Ammon's horn (tissue), 1 donor: ENCODE measurements around the gene CHPT1.
"Not testable (repeated sequence)": the region's sequence is repeated elsewhere in the genome, so short reads cannot be mapped to it uniquely, and the experiment has no call there.

Source experiments
- DNase-seq: peaks from one replicate; pipeline ENCODE4 v3.0.0-alpha.2; 2016; ENCODE audit warnings: low spot score

Gene CHPT1

GRCh38 chr12:101722392-101722791, 25.0 kb downstream of the CHPT1 start:
- no peak for DNase-seq

GRCh38 chr12:101727098-101727497, 29.7 kb downstream of the CHPT1 start:
- no peak for DNase-seq

GRCh38 chr12:101729842-101730241, 32.4 kb downstream of the CHPT1 start:
- DNase-seq: no peak

- no peak for DNase-seq
Observed at GRCh38 chr12:101732318-101732717, 34.9 kb downstream of the CHPT1 start.

GRCh38 chr12:101733166-101733565, 35.7 kb downstream of the CHPT1 start:
- no peak for DNase-seq

- DNase-seq: not testable (repeated sequence)
Observed at GRCh38 chr12:101734482-101734881, 37.0 kb downstream of the CHPT1 start.

- DNase-seq: no peak
Observed at GRCh38 chr12:101737476-101737875, 40.0 kb downstream of the CHPT1 start.

- DNase-seq: no peak
Observed at GRCh38 chr12:101738920-101739665, 41.7 kb downstream of the CHPT1 start, which contains the start of gene SYCP3. Gene SYCP3, minus strand, starts transcription at chr12:101739462. Its CDS starts 1,527 bp downstream, at chr12:101737935.

- no peak for DNase-seq
Observed at GRCh38 chr12:101740566-101740965, 43.1 kb downstream of the CHPT1 start.

- no peak for DNase-seq
Observed at GRCh38 chr12:101740980-101741379, 43.5 kb downstream of the CHPT1 start.

- DNase-seq: no peak
Observed at GRCh38 chr12:101743242-101743641, 45.8 kb downstream of the CHPT1 start.

GRCh38 chr12:101743724-101744472, 46.5 kb downstream of the CHPT1 start:
- DNase-seq: no peak

- DNase-seq: no peak
Observed at GRCh38 chr12:101745481-101745880, 48.0 kb downstream of the CHPT1 start.

- no peak for DNase-seq
Observed at GRCh38 chr12:101746196-101746595, 48.8 kb downstream of the CHPT1 start.

- DNase-seq: no peak
Observed at GRCh38 chr12:101746661-101747060, 49.2 kb downstream of the CHPT1 start.

- DNase-seq: no peak
Observed at GRCh38 chr12:101747697-101748096, 50.3 kb downstream of the CHPT1 start.

GRCh38 chr12:101748907-101749306, 51.5 kb downstream of the CHPT1 start:
- DNase-seq: no peak

GRCh38 chr12:101749657-101750056, 52.2 kb downstream of the CHPT1 start:
- DNase-seq: no peak

- DNase-seq: peak; percentile 49
Observed at GRCh38 chr12:101750152-101750551, 52.7 kb downstream of the CHPT1 start.

GRCh38 chr12:101759396-101760047, 62.1 kb downstream of the CHPT1 start:
- no peak for DNase-seq

GRCh38 chr12:101761350-101761749, 63.9 kb downstream of the CHPT1 start:
- no peak for DNase-seq

GRCh38 chr12:101761781-101762180, 64.3 kb downstream of the CHPT1 start:
- no peak for DNase-seq
